ACC112 (cell line): ENCODE results near the gene NOP10.
A peak's percentile ranks its signal among the peaks of the same experiment; 100 is the strongest.

Source experiments
- H2AFZ ChIP-seq: fragments of 200-600 bp; sonication (generic); one replicate; pipeline ENCODE4 v1.6.0; 2017; ENCODE audit warnings: antibody characterized with exemption, low read length; ENCODE audit not compliant: unreplicated experiment
- H3K27ac ChIP-seq: fragments of 200-600 bp; sonication (generic); 2 replicates; pipeline ENCODE4 v1.5.1; 2014; ENCODE audit warnings: low read depth, mild to moderate bottlenecking, antibody characterized with exemption, low read length, moderate library complexity
- H3K27me3 ChIP-seq: fragments of 200-600 bp; sonication (generic); 2 replicates; pipeline ENCODE4 v1.6.1; 2014; ENCODE audit warnings: mild to moderate bottlenecking, antibody characterized with exemption, low read length, moderate library complexity, mixed read lengths; ENCODE audit not compliant: insufficient read depth
- H3K36me3 ChIP-seq: fragments of 200-600 bp; sonication (generic); 2 replicates; pipeline ENCODE4 v1.6.1; 2016; ENCODE audit warnings: mild to moderate bottlenecking, antibody characterized with exemption, low read length, moderate library complexity, mixed read lengths; ENCODE audit not compliant: insufficient read depth
- H3K4me1 ChIP-seq: fragments of 200-600 bp; sonication (generic); one replicate; pipeline ENCODE4 v1.6.1; 2016; ENCODE audit warnings: low read length, mixed read lengths; ENCODE audit not compliant: insufficient read depth, unreplicated experiment, control insufficient read depth
- H3K4me3 ChIP-seq: fragments of 200-600 bp; sonication (generic); 2 replicates; pipeline ENCODE4 v1.5.1; 2014; ENCODE audit warnings: mild to moderate bottlenecking, low read depth, low read length
- H3K79me2 ChIP-seq: fragments of 200-600 bp; sonication (generic); one replicate; pipeline ENCODE4 v1.6.0; 2016; ENCODE audit warnings: low read length; ENCODE audit not compliant: control insufficient read depth, unreplicated experiment, insufficient read depth

The NOP10 gene

GRCh38 chr15:34341381-34342212 is 1.3 kb downstream of the NOP10 start:
- H3K4me1 ChIP-seq: peaks cover 33% of the 10 kb centered on the region
- H2AFZ ChIP-seq: no peak overlapping the region
- H3K36me3 ChIP-seq: peaks cover 9% of the 10 kb centered on the region; the same call in 1 of the 2 replicates
- peaks cover 41% of the 10 kb centered on the region for H3K79me2 ChIP-seq
- H3K4me3 ChIP-seq: peak overlapping the region; percentile 79
- no peak overlapping the region for H3K27ac ChIP-seq
- no peaks in the 10 kb centered on the region for H3K27me3 ChIP-seq

DNA sequence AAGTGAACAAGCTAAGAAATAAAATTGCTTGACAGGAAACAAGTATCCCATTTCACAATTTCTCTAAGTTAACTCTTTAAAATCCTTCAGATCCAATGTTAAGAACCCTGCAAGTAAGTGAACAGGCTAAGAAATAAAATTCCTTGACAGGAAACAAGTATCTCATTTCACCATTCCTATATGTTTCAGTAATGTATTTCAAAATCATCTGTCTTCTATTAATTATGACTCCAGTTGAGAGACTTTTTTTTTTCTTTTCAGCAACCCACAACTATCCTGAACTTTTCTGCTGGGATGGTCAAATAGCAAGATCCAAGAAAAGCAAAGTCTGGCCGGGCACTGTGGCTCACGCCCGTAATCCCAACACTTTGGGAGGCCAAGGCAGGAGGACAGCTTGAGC is 3.0 kb downstream of the NOP10 start:
- Histone ChIP-seq H3K27me3 (no peaks in the 10 kb centered on the region), H3K79me2 (peaks cover 53% of the 10 kb centered on the region), H3K4me1 (peaks cover 47% of the 10 kb centered on the region), H3K36me3 (peaks cover 9% of the 10 kb centered on the region; the same call in 1 of the 2 replicates), H3K27ac (peak overlapping the region; percentile 11; the same call in 1 of the 2 replicates), H2AFZ (no peak overlapping the region), H3K4me3 (no peak overlapping the region)

GRCh38 chr15:34338347-34338746 is 4.6 kb downstream of the NOP10 start:
- Histone ChIP-seq H3K36me3 (peaks cover 9% of the 10 kb centered on the region; the same call in 1 of the 2 replicates), H3K27ac (0 out of 2 replicates have a peak overlapping the region, but pooled peaks have one; percentile 31), H2AFZ (no peak overlapping the region), H3K4me1 (peaks cover 60% of the 10 kb centered on the region), H3K4me3 (peak overlapping the region; percentile 87; the same call in 1 of the 2 replicates), H3K27me3 (no peaks in the 10 kb centered on the region), H3K79me2 (peaks cover 57% of the 10 kb centered on the region)

- Histone ChIP-seq H3K36me3 (peaks cover 9% of the 10 kb centered on the region; the same call in 1 of the 2 replicates), H3K27me3 (no peaks in the 10 kb centered on the region), H3K4me3 (peak within 1 kb of the TSS; percentile 87), H3K79me2 (peaks cover 56% of the 10 kb centered on the region), H3K4me1 (peaks cover 60% of the 10 kb centered on the region), H2AFZ (peak within 1 kb of the TSS; percentile 82), H3K27ac (0 out of 2 replicates have a peak within 1 kb of the TSS, but pooled peaks have one; percentile 31)
These were observed 5.2 kb downstream of the NOP10 start, which contains the start of gene SLC12A6 for GRCh38 chr15:34337557-34338306. Gene SLC12A6, minus strand, starts transcription at chr15:34337781. Its CDS starts 1,101 bp downstream, at chr15:34336680.

DNA sequence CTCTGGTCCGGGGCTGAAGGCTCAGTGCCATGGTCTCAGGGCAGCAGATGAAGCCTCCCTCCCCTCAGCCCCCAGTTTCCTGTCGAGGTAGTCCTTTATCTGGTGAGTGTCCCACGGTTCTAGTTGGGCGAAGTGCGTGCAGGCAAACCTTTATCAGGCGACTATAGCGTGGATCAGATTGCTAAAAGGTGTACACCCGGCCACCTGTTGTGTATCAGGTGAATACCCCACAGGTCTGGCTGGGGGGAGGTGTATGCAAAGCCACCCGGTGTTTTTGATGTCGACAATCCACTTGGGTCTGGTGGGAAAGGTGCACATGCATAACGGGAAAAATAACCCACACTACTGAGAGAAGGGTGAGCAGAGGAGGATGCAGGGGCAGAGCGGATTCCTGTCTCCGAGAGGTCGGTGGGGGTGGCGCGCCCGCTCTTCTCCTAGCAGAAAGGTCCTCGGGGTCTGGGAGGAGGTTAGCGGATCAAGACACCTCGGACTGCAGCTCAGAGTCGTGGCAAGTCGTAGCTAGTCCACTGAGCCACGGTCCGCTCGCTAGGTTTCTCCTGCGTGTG is 5.9 kb downstream of the NOP10 start:
- peak overlapping the region; percentile 82 for H2AFZ ChIP-seq

DNA sequence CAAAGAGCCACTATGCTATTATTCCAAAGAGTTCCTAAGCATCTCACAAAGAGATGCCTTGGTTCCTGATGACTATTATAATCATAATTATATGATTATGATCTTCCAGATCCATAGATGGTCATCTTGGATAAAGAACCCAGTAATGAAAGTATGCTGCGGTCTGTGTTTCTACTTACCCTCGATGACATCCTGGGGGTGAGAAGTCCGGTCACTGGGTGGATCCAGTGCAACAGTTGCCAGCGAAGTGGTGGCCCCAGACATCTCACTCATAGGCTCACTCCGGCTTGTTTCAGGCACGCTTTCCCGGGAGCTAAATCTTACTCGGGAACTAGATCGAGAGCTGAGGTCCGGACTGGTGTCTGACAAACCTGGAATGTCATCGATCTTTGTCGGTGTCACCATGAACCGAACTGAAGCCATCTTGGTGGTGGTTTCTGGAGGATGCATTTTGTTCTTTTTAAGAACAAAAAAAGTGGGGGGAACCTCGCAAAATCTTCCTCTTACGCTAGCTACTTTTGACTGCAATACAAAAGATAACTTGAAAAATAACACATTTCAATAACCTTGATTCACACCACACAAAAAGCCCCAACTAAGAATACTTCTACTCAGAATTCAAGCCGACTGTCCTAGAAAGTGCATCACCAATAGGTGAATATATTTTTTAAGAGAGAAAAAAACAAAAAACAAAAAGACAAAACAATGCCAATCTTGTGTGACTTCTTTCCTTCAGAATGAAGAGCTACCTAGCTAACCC is 6.5 kb downstream of the NOP10 start:
- peak overlapping the region; percentile 87 for H3K4me3 ChIP-seq
- H2AFZ ChIP-seq: no peak overlapping the region
- no peaks in the 10 kb centered on the region for H3K27me3 ChIP-seq
- H3K36me3 ChIP-seq: peaks cover 9% of the 10 kb centered on the region; the same call in 1 of the 2 replicates
- H3K79me2 ChIP-seq: peaks cover 46% of the 10 kb centered on the region
- peak overlapping the region; percentile 90; the same call in 1 of the 2 replicates for H3K27ac ChIP-seq
- peaks cover 56% of the 10 kb centered on the region for H3K4me1 ChIP-seq

More for the DNA sequence above, 5.9 kb downstream of the NOP10 start:
- Histone ChIP-seq H3K4me1 (peaks cover 60% of the 10 kb centered on the region), H3K36me3 (peaks cover 9% of the 10 kb centered on the region; the same call in 1 of the 2 replicates), H3K27ac (no peak overlapping the region), H3K79me2 (peaks cover 52% of the 10 kb centered on the region), H3K27me3 (no peaks in the 10 kb centered on the region), H3K4me3 (peak overlapping the region; percentile 87)

- peak overlapping the region; percentile 90 for H3K27ac ChIP-seq
These were observed 7.5 kb downstream of the NOP10 start for GRCh38 chr15:34335176-34336032.

DNA sequence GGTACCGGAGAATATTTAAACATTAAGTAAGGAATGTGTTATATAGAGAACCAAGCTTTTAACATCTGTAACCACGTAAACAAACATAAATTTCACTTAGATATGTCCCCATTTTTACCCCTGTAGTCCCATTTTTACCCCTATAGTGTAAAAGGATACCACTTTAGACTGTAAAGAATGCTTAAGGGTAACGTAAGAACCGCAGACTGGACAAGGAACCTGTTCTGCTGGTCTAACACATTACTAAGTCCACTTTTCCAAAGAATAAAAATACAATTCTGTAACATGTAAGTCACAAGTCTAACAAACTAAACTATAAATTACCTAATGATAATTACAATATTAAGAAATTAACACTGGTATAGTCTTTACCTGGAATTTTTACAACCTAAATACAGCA is 8.3 kb downstream of the NOP10 start:
- Histone ChIP-seq H3K4me3 (peak overlapping the region; percentile 87), H3K27me3 (no peaks in the 10 kb centered on the region), H3K36me3 (no peaks in the 10 kb centered on the region), H2AFZ (no peak overlapping the region), H3K79me2 (peaks cover 33% of the 10 kb centered on the region), H3K4me1 (peaks cover 45% of the 10 kb centered on the region), H3K27ac (peak overlapping the region; percentile 90)

More at GRCh38 chr15:34335176-34336032, 7.5 kb downstream of the NOP10 start:
- Histone ChIP-seq H3K79me2 (peaks cover 40% of the 10 kb centered on the region), H3K27me3 (no peaks in the 10 kb centered on the region), H2AFZ (peak overlapping the region; percentile 96), H3K4me3 (peak overlapping the region; percentile 87), H3K4me1 (peaks cover 52% of the 10 kb centered on the region), H3K36me3 (peaks cover 5% of the 10 kb centered on the region; the same call in 1 of the 2 replicates)

DNA sequence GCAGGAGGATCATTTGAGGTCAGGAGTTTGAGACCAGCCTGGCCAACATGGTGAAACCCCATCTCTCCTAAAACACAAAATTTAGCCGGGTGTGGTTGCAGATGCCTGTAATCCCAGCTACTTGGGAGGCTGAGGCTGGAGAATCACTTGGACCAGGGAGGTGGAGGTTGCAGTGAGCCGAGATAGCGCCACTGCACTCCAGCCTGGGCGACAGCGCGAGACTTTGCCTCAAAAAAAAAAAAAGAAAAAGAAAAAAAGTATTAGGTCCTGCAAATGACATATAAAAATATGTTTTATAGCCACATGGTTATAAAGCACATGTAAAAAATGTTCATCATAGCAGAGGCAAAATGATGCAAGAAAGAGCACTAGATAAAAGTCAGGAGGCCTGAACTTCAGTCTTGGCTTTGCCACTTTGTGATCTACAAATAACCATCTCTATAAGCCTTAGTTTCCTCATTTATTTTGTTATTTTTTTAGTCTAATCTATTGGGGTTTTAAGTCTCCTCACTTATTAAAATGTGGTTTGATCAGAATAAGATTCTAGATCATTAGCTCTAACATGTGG is 10.3 kb downstream of the NOP10 start:
- Histone ChIP-seq H3K79me2 (peaks cover 23% of the 10 kb centered on the region), H3K27ac (no peak overlapping the region), H2AFZ (no peak overlapping the region)

More for the DNA sequence above, 10.3 kb downstream of the NOP10 start:
- no peaks in the 10 kb centered on the region for H3K36me3 ChIP-seq
- peaks cover 32% of the 10 kb centered on the region for H3K4me1 ChIP-seq
- no peaks in the 10 kb centered on the region for H3K27me3 ChIP-seq
- H3K4me3 ChIP-seq: no peak overlapping the region
